IMR-90 (cell line): ENCODE data around the gene ST3GAL4. TPM values are rescaled to one million over a fixed set of nuclear protein-coding genes. Genes with fewer than 3 reads are reported as not detected.

Source experiments
- ATAC-seq: fragments of 200-7000 bp; cut with Tn5 transposase; 2 replicates; pipeline ENCODE4 v1.9.1; 2020; ENCODE audit warnings: low read depth, mild to moderate bottlenecking, moderate library complexity
- BruUV-seq: library from RNA; stranded (reverse); fragments of 400-500 nt; replicated peaks from 2 replicates; lab custom pipeline; 2021; lab: Mats Ljungman, UMichigan
- CTCF ChIA-PET: fragments of 300-600 bp; formaldehyde crosslinking; extraction: SDS; loops from one replicate; lab custom pipeline; 2021; ENCODE audit warnings: antibody characterized with exemption; lab: Yijun Ruan, JAX
- POLR2A ChIA-PET: fragments of 300-600 bp; sonication (Branson Sonifier 250); formaldehyde crosslinking; loops from one replicate; lab custom pipeline; 2022; ENCODE audit warnings: antibody characterized with exemption; ENCODE audit not compliant: unreplicated experiment; lab: Charles Lee
- DNase-seq: peaks from one replicate; pipeline ENCODE4 v3.0.0; 2013
- H2AFZ ChIP-seq: replicated peaks from 2 replicates; pipeline ENCODE3; 2013; ENCODE audit warnings: low read length, mild to moderate bottlenecking; ENCODE audit not compliant: poor library complexity
- H2AK5ac ChIP-seq: 2 replicates; pipeline ENCODE4 v1.6.1; 2013; ENCODE audit warnings: low read depth, low read length, inconsistent platforms
- H2AK9ac ChIP-seq: replicated peaks from 2 replicates; pipeline ENCODE3; 2013; ENCODE audit warnings: mild to moderate bottlenecking, low read depth, low read length, moderate library complexity; ENCODE audit not compliant: poor library complexity
- H2BK120ac ChIP-seq: 2 replicates; pipeline ENCODE4 v1.6.1; 2013; ENCODE audit warnings: low read depth, low read length, inconsistent platforms
- H2BK15ac ChIP-seq: 3 replicates; pipeline ENCODE4 v1.6.1; 2013; ENCODE audit warnings: low read depth, low read length, inconsistent platforms
- H2BK20ac ChIP-seq: 2 replicates; pipeline ENCODE4 v1.6.1; 2013; ENCODE audit warnings: low read depth, mild to moderate bottlenecking, inconsistent platforms, low read length, moderate library complexity
- H2BK5ac ChIP-seq: 2 replicates; pipeline ENCODE4 v1.6.1; 2013; ENCODE audit warnings: mild to moderate bottlenecking, low read depth, low read length, inconsistent platforms; ENCODE audit not compliant: poor library complexity, severe bottlenecking
- H3K14ac ChIP-seq: replicated peaks from 2 replicates; pipeline ENCODE4 v1.6.1; 2013; ENCODE audit warnings: low read depth, low read length, inconsistent platforms
- H3K18ac ChIP-seq: 2 replicates; pipeline ENCODE4 v1.6.1; 2013; ENCODE audit warnings: low read depth, low read length, control low read depth
- H3K23ac ChIP-seq: 2 replicates; pipeline ENCODE4 v1.6.1; 2013; ENCODE audit warnings: low read depth, low read length, inconsistent platforms
- H3K27ac ChIP-seq: 2 replicates; pipeline ENCODE4 v1.5.1; 2013; ENCODE audit warnings: mild to moderate bottlenecking, control low read depth, low read length; ENCODE audit not compliant: insufficient read depth
- H3K27me3 ChIP-seq: 2 replicates; pipeline ENCODE4 v1.6.1; 2013; ENCODE audit warnings: low read length; ENCODE audit not compliant: control insufficient read depth, insufficient read depth
- H3K36me3 ChIP-seq: 2 replicates; pipeline ENCODE4 v1.6.1; 2013; ENCODE audit warnings: low read length, mixed read lengths; ENCODE audit not compliant: control insufficient read depth, insufficient read depth
- H3K4ac ChIP-seq: 2 replicates; pipeline ENCODE4 v1.6.1; 2013; ENCODE audit warnings: low read depth, low read length, inconsistent platforms
- H3K4me1 ChIP-seq: 2 replicates; pipeline ENCODE4 v1.6.1; 2013; ENCODE audit warnings: low read length, mixed read lengths; ENCODE audit not compliant: control insufficient read depth, insufficient read depth
- H3K4me2 ChIP-seq: 2 replicates; pipeline ENCODE4 v1.6.1; 2013; ENCODE audit warnings: low read depth, mild to moderate bottlenecking, control low read depth, low read length, moderate library complexity
- H3K4me3 ChIP-seq: 2 replicates; pipeline ENCODE4 v1.5.1; 2013; ENCODE audit warnings: low read depth, mild to moderate bottlenecking, control low read depth, low read length, moderate library complexity; ENCODE audit not compliant: insufficient read depth
- H3K56ac ChIP-seq: 2 replicates; pipeline ENCODE4 v1.6.1; 2013; ENCODE audit warnings: low read length, inconsistent platforms; ENCODE audit not compliant: insufficient read depth; ENCODE audit errors: extremely low read depth
- H3K79me1 ChIP-seq, 2 experiments: 2 replicates each; pipeline ENCODE4 v1.6.1; 2013; ENCODE audit warnings: low read length in 2 of 2, inconsistent platforms in 1 of 2, low read depth in 1 of 2
- H3K9ac ChIP-seq: 2 replicates; pipeline ENCODE4 v1.6.1; 2013; ENCODE audit warnings: low read depth, low read length, control low read depth
- H3K9me1 ChIP-seq: 2 replicates; pipeline ENCODE4 v1.6.1; 2013; ENCODE audit warnings: low read length, inconsistent platforms; ENCODE audit not compliant: insufficient read depth
- H3K9me3 ChIP-seq: 2 replicates; pipeline ENCODE4 v1.6.1; 2013; ENCODE audit warnings: low read length; ENCODE audit not compliant: control insufficient read depth, insufficient read depth
- H4K20me1 ChIP-seq: 2 replicates; pipeline ENCODE4 v1.6.1; 2013; ENCODE audit warnings: low read length, inconsistent platforms; ENCODE audit not compliant: insufficient read depth
- H4K5ac ChIP-seq: 2 replicates; pipeline ENCODE4 v1.6.1; 2013; ENCODE audit warnings: mild to moderate bottlenecking, low read depth, low read length, control low read depth
- H4K8ac ChIP-seq, 2 experiments: 2 replicates each; pipeline ENCODE4 v1.6.1; 2013; ENCODE audit warnings: low read depth in 2 of 2, low read length in 2 of 2, control low read depth in 1 of 2, inconsistent platforms in 1 of 2
- H4K91ac ChIP-seq: 2 replicates; pipeline ENCODE4 v1.6.1; 2013; ENCODE audit warnings: low read depth, low read length, inconsistent platforms; ENCODE audit not compliant: insufficient read depth
- BHLHE40 ChIP-seq: fragments of 150-350 bp; IDR thresholded peaks from 2 replicates; pipeline ENCODE4 v1.6.1; 2016; ENCODE audit warnings: mild to moderate bottlenecking, low read depth, low read length
- CHD1 ChIP-seq: IDR thresholded peaks from 2 replicates; pipeline ENCODE4 v1.6.1; 2012; ENCODE audit warnings: low read depth, low read length, improper control_type of control experiment
- ELK1 ChIP-seq: fragments of 150-350 bp; IDR thresholded peaks from 2 replicates; pipeline ENCODE4 v1.6.1; 2016; ENCODE audit warnings: low read depth, mild to moderate bottlenecking, low read length, moderate library complexity, borderline replicate concordance
- FOS ChIP-seq: fragments of 150-350 bp; IDR thresholded peaks from 2 replicates; pipeline ENCODE4 v1.6.1; 2016; ENCODE audit warnings: low read depth, low read length
- MAFK ChIP-seq: IDR thresholded peaks from 2 replicates; pipeline ENCODE4 v1.6.1; 2012; ENCODE audit warnings: low read depth, low read length, improper control_type of control experiment
- MAZ ChIP-seq: IDR thresholded peaks from 2 replicates; pipeline ENCODE4 v1.6.1; 2012; ENCODE audit warnings: low read depth, mild to moderate bottlenecking, low read length, improper control_type of control experiment, moderate library complexity, borderline replicate concordance
- NFE2L2 ChIP-seq: fragments of 150-350 bp; IDR thresholded peaks from 2 replicates; pipeline ENCODE4 v1.6.1; 2016; ENCODE audit warnings: low read depth, mild to moderate bottlenecking, low read length
- POLR2A ChIP-seq: IDR thresholded peaks from 2 replicates; pipeline ENCODE4 v1.6.1; 2012; ENCODE audit warnings: mild to moderate bottlenecking, low read depth, low read length
- RAD21 ChIP-seq: IDR thresholded peaks from 2 replicates; pipeline ENCODE4 v1.6.1; 2012; ENCODE audit warnings: low read length, improper control_type of control experiment
- RCOR1 ChIP-seq: IDR thresholded peaks from 2 replicates; pipeline ENCODE4 v1.6.1; 2012; ENCODE audit warnings: mild to moderate bottlenecking, low read length, improper control_type of control experiment; ENCODE audit not compliant: insufficient replicate concordance
- RFX5 ChIP-seq: IDR thresholded peaks from 2 replicates; pipeline ENCODE4 v1.8.0; 2012; ENCODE audit warnings: low read depth, mild to moderate bottlenecking, low read length, moderate library complexity
- SMC3 ChIP-seq: fragments of 150-350 bp; IDR thresholded peaks from 2 replicates; pipeline ENCODE4 v1.6.1; 2016; ENCODE audit warnings: low read depth, mild to moderate bottlenecking, antibody characterized with exemption, low read length, moderate library complexity
- WGBS, 2 experiments: methylation state at CpG; one replicate each; pipeline versions ENCODE4 v1.1.5 to v1.1.7; 2013; ENCODE audit warnings: missing lambda C conversion rate in 2 of 2; ENCODE audit not compliant: insufficient read length in 1 of 2; ENCODE audit errors: extremely low coverage in 2 of 2; 5-methylcytosine and 5-hydroxymethylcytosine counted together
- dilution Hi-C: fragments of 300-500 bp; cut with HindIII; formaldehyde crosslinking; loops from one replicate; pipeline ENCODE4 v1.14.3; 2018; ENCODE audit warnings: low sequenced_read_pairs; ENCODE audit not compliant: unreplicated experiment
- in situ Hi-C: fragments of 300-500 bp; cut with MboI; formaldehyde crosslinking; loops from 3 replicates; pipeline ENCODE4 v1.14.3; 2019; ENCODE audit warnings: low sequenced_read_pairs, inconsistent platforms, mixed read lengths
- intact Hi-C: fragments of 100-400 bp; cut with micrococcal nuclease; formaldehyde crosslinking; loops from 2 replicates; pipeline ENCODE4 v1.10.0; 2022
- polyA plus RNA-seq, 3 experiments: library from polyadenylated mRNA; depleted of rRNA; stranded (reverse); fragments of >200 nt; gene quantifications; 2 replicates each; pipeline ENCODE4 v1.2.3, GENCODE V29; 2012; ENCODE audit warnings: low replicate concordance in 1 of 3
- total RNA-seq: library from RNA; depleted of rRNA; stranded (reverse); fragments of >200 nt; gene quantifications from 2 replicates; pipeline ENCODE4 v1.2.3, GENCODE V29; 2012

The ST3GAL4 gene
- total and polyA plus RNA-seq, 2 of the 4 experiments (the other 2 are of a cell fraction) = 17.0 to 19.7 TPM

- Histone ChIP-seq H3K79me1 (peaks cover 1 to 9% of the 10 kb centered on the region in 2 experiments; a peak in 1 of 4 replicates), H2AK5ac (no peak overlapping the region), H3K4me2 (no peak overlapping the region), H4K20me1 (no peaks in the 10 kb centered on the region; the same call in none of the 2 replicates), H4K5ac (no peak overlapping the region), H3K56ac (no peak overlapping the region), H3K14ac (no peak overlapping the region), H2AK9ac (no peak overlapping the region), H2BK15ac (no peak overlapping the region), H2BK5ac (no peak overlapping the region), H3K4ac (no peak overlapping the region), H3K9me3 (no peaks in the 10 kb centered on the region), H4K91ac (no peak overlapping the region), H3K4me1 (no peaks in the 10 kb centered on the region), H3K9me1 (peaks cover 5% of the 10 kb centered on the region; the same call in 1 of the 2 replicates), H3K18ac (no peak overlapping the region), H3K4me3 (no peak overlapping the region), H4K8ac (no peak overlapping the region), H3K36me3 (no peaks in the 10 kb centered on the region), H3K27me3 (no peaks in the 10 kb centered on the region), H2BK20ac (no peak overlapping the region), H2AFZ (no peak overlapping the region), H3K9ac (no peak overlapping the region), H2BK120ac (no peak overlapping the region), H3K23ac (no peak overlapping the region), H3K27ac (no peak overlapping the region)
- DNase-seq = no peak
- ChIA-PET POLR2A (no interaction called here), CTCF (no interaction called here)
- no peak for TF ChIP-seq MAZ
- no peak for TF ChIP-seq POLR2A
- TF ChIP-seq RFX5 = no peak
- no peak for TF ChIP-seq BHLHE40
- no peak for TF ChIP-seq NFE2L2
- TF ChIP-seq FOS = no peak
- TF ChIP-seq MAFK = no peak
- no peak for TF ChIP-seq RAD21
- no peak for TF ChIP-seq ELK1
- TF ChIP-seq SMC3 = no peak
- TF ChIP-seq RCOR1 = no peak
- no peak for TF ChIP-seq CHD1
- dilution Hi-C loops (no loop called here), intact Hi-C loops (no loop called here), in situ Hi-C loops (no loop called here)
- no peak for ATAC-seq
- no TSS peak for BruUV-seq
- 93% methylated on average over 3 of the region's 9 CpGs; no CpG with 5 or more reads in 1 of the 2 experiments for WGBS, 2 experiments
Measured at GRCh38 chr11:126384449-126385070, 29.1 kb downstream of the ST3GAL4 start.
